Chondrocyte (in vitro differentiated cells): ENCODE data around the gene IFIT2. TPM values are rescaled to one million over a fixed set of nuclear protein-coding genes. Genes with fewer than 3 reads are reported as not detected.

Source experiments
- DNase-seq: peaks from one replicate; pipeline ENCODE4 v3.0.0; 2021; ENCODE audit warnings: mixed read lengths, low spot score
- H3K27ac Mint-ChIP-seq: one replicate; pipeline ENCODE4 v1.8.0; 2021; ENCODE audit warnings: mild to moderate bottlenecking, moderate library complexity, mixed read lengths; ENCODE audit not compliant: unreplicated experiment
- H3K27me3 Mint-ChIP-seq: 2 replicates; pipeline ENCODE4 v1.8.0; 2021; ENCODE audit warnings: low read depth, mixed read lengths
- H3K36me3 Mint-ChIP-seq: 2 replicates; pipeline ENCODE4 v1.8.0; 2021; ENCODE audit warnings: low read depth, mixed read lengths
- H3K4me1 Mint-ChIP-seq: 2 replicates; pipeline ENCODE4 v1.8.0; 2021; ENCODE audit warnings: low read depth, mild to moderate bottlenecking, mixed read lengths
- H3K4me3 Mint-ChIP-seq: one replicate; pipeline ENCODE4 v1.8.0; 2021; ENCODE audit warnings: mild to moderate bottlenecking, moderate library complexity, mixed read lengths; ENCODE audit not compliant: unreplicated experiment
- H3K9me3 Mint-ChIP-seq: 2 replicates; pipeline ENCODE4 v1.8.0; 2021; ENCODE audit warnings: low read depth, mixed read lengths
- CTCF ChIP-seq: fragments of 200-600 bp; sonication (generic); IDR thresholded peaks from 2 replicates; pipeline ENCODE4 v1.5.0; 2021; ENCODE audit warnings: antibody characterized with exemption, mild to moderate bottlenecking, moderate library complexity
- total RNA-seq: library from RNA; stranded (reverse); gene quantifications from 3 replicates; pipeline ENCODE4 v1.2.1, GENCODE V29; 2021

Gene IFIT2
- total RNA-seq, 1 donor from 2014 or later, result 3.3 TPM

- Mint-ChIP-seq H3K4me3 (no peak overlapping the region), H3K27me3 (no peaks in the 10 kb centered on the region), H3K9me3 (no peaks in the 10 kb centered on the region), H3K27ac (no peak overlapping the region), H3K36me3 (no peaks in the 10 kb centered on the region), H3K4me1 (peaks cover 51% of the 10 kb centered on the region)
- DNase-seq, result no peak
- no peak for TF ChIP-seq CTCF
These were observed 28.2 kb upstream of the IFIT2 start for GRCh38 chr10:89273680-89274079.

GRCh38 chr10:89274928-89275327 is 26.9 kb upstream of the IFIT2 start:
- no peak for DNase-seq
- H3K4me3 Mint-ChIP-seq, result no peak overlapping the region
- no peak for TF ChIP-seq CTCF
- no peaks in the 10 kb centered on the region for H3K27me3 Mint-ChIP-seq
- H3K27ac Mint-ChIP-seq, result peak overlapping the region; percentile 71
- peaks cover 63% of the 10 kb centered on the region for H3K4me1 Mint-ChIP-seq
- no peaks in the 10 kb centered on the region for H3K9me3 Mint-ChIP-seq
- H3K36me3 Mint-ChIP-seq, result no peaks in the 10 kb centered on the region

GRCh38 chr10:89275383-89275782 is 26.5 kb upstream of the IFIT2 start:
- H3K4me1 Mint-ChIP-seq, result peaks cover 66% of the 10 kb centered on the region
- H3K9me3 Mint-ChIP-seq, result no peaks in the 10 kb centered on the region
- no peak for TF ChIP-seq CTCF
- peak overlapping the region; percentile 71 for H3K27ac Mint-ChIP-seq
- H3K36me3 Mint-ChIP-seq, result no peaks in the 10 kb centered on the region
- H3K4me3 Mint-ChIP-seq, result no peak overlapping the region
- no peaks in the 10 kb centered on the region for H3K27me3 Mint-ChIP-seq
- DNase-seq, result no peak

DNA sequence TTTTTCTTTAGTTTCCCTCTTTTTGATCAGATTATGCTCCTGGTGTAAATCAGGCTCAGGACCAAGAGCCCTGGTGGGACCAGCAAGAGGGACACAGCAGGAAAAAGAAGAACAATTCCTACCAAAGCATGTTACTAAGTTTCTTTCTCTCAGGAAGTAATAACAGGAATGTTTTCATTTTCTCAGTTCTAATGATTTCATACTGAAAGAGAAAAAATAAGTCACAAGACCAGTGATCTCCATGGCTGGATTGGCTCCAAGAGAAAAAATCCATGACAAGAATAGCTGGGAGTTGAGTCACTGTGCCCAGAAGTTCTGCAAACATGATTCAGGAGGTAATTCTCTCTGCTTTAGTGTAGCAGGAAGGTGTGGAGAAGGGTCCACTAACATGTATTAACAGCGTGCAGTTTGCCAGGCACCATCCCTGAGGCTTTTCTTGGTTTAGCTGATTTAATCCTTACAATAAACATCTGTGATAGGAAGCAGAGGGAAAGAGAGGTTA is 23.8 kb upstream of the IFIT2 start:
- Mint-ChIP-seq H3K4me1 (peaks cover 90% of the 10 kb centered on the region), H3K9me3 (peaks cover 5% of the 10 kb centered on the region), H3K27ac (peak overlapping the region; percentile 99)

DNA sequence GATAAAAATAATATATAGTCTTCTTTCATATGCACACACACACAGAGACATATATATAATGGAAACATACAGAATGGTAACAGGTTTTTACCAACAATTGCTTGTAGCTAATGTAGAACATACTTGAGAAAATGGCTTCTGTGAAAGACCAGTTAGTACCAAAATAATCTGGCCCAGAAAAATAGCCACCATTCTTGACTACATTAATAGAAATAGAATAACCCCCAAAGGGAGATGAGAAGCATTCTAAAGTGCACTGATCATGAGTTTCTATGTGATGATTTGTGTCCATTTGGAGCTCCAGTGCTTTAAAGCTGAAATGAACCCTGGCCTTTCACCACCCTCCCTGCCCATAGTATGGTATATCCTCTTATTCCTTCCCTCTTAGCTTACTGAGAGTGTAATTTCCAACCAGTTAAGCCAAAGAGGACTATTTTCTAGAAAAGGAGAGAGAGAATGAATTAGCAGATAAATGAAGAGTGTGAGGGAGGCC is 22.9 kb upstream of the IFIT2 start:
- no peak for DNase-seq
- Mint-ChIP-seq H3K36me3 (no peaks in the 10 kb centered on the region), H3K27ac (peak overlapping the region; percentile 95), H3K4me3 (no peak overlapping the region), H3K4me1 (peaks cover 92% of the 10 kb centered on the region), H3K27me3 (no peaks in the 10 kb centered on the region), H3K9me3 (peaks cover 5% of the 10 kb centered on the region)
- TF ChIP-seq CTCF, result no peak

More for the DNA sequence above, 23.8 kb upstream of the IFIT2 start:
- Mint-ChIP-seq H3K27me3 (no peaks in the 10 kb centered on the region), H3K4me3 (peak overlapping the region; percentile 33), H3K36me3 (no peaks in the 10 kb centered on the region)
- DNase-seq, result no peak
- TF ChIP-seq CTCF, result no peak
